GM18951 (cell line): ENCODE data around the gene BBIP1.
A peak's percentile ranks its signal among the peaks of the same experiment; 100 is the strongest.

Source experiments
- POLR2A ChIP-seq: IDR thresholded peaks from 4 replicates; pipeline ENCODE4 v1.6.1; 2011; ENCODE audit warnings: mild to moderate bottlenecking; ENCODE audit not compliant: insufficient read length, insufficient read depth; ENCODE audit errors: extremely low read depth
- in situ Hi-C: fragments of 300-500 bp; cut with MboI; formaldehyde crosslinking; loops from one replicate; pipeline ENCODE4 v1.12.0; 2022; ENCODE audit warnings: low sequenced_read_pairs, mixed read lengths, inconsistent platforms; ENCODE audit not compliant: unreplicated experiment

BBIP1 gene

GRCh38 chr10:110885932-110886674 lies 32.9 kb downstream of the BBIP1 start:
- no peak for TF ChIP-seq POLR2A
- in situ Hi-C loops: loop anchor here (10.0 to 25.0 kb wide), 2 partner anchors 131 to 274 kb away; no protein-coding TSS in a partner anchor

DNA sequence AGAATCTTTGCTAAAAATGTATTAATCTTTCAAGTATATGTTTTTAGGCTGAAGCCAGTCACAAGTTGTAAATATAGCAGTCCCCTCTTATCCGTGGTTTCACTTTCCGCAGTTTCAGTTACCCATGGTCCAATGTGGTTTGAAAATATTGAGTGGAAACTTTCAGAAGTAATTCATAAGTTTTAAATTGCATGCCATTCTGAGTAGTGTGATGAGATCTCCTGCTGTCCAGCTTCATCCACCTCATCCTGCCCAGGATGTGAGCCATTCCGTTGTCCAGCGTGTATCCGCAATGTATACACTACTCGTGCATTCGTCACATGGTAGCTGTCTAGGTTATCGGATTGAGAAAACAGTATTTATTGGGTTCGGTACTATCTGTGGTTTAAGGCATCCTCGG lies 35.1 kb downstream of the BBIP1 start:
- in situ Hi-C loops: loop anchor here (10.0 to 25.0 kb wide), 2 partner anchors 129 to 272 kb away; no protein-coding TSS in a partner anchor
- TF ChIP-seq POLR2A: no peak

- TF ChIP-seq POLR2A: no peak
- in situ Hi-C loops: loop anchor here (10.0 to 25.0 kb wide), 2 partner anchors 127 to 270 kb away; no protein-coding TSS in a partner anchor
Measured at GRCh38 chr10:110881905-110882304, 37.1 kb downstream of the BBIP1 start.

- in situ Hi-C loops: loop anchor here (10.0 to 25.0 kb wide), 2 partner anchors 126 to 269 kb away; no protein-coding TSS in a partner anchor
- TF ChIP-seq POLR2A: no peak
Measured at GRCh38 chr10:110881247-110881646, 37.7 kb downstream of the BBIP1 start.

DNA sequence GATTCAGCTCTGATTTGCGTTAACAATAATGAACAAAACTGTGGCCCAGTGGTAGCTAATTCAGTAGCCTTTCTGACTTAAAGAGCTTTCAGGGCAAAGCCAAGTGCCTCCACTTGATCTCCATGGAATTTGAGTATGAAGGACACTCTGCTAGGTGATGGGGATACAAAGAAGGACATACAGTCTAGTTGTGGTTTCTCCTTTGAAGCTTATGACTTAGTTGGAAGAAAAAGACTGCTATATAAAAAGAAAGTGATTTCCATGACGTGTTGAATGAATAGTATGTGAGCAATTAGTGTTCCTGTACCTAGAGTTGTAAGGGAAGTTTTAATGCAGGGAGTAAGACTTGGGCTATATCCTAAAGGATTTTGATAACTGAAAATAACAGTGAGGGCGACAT lies 39.0 kb downstream of the BBIP1 start:
- in situ Hi-C loops: loop anchor here (10.0 to 25.0 kb wide), 2 partner anchors 125 to 268 kb away; no protein-coding TSS in a partner anchor
- no peak for TF ChIP-seq POLR2A

DNA sequence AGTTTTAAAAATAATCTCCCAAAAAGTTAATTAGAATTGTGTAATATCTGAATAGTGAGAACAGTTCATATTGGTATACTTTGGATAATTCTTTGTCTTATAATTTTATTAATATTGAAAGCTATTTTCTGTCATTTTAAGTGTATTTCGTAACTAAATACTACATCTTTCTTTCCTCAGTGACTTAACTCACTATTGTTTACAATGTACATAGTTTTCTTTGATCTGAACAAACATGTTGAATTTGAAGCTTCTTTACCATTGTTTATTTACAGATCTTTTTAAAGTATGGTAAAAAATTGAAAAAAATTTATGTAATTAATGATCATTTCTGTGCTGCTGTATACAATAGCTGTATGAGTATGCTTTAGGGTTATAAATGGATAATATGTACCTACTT lies 42.2 kb downstream of the BBIP1 start:
- in situ Hi-C loops: loop anchor here (25.0 kb wide), 1 partner anchor 264 kb away; no protein-coding TSS in a partner anchor
- TF ChIP-seq POLR2A: no peak

- TF ChIP-seq POLR2A: no peak
Measured at GRCh38 chr10:110876000-110876399, 43.0 kb downstream of the BBIP1 start.

DNA sequence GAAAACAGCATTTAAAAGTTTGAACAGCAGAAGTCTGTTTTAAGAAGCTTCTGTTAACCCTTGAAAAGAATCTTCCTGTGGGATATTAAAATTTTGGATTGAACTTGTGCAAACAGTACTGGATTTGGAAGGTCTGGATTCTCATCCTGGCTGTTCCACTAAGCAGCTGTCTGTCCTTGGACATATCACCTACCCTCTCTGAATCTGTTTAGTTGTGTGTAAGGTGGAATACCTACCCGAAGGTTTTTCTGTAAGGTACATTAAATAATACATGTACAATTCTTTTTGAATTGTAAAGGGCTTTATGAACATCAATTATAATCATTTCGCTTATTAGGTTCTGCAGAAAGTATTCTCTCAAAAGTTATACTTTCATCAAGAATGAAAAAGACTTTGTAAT lies 45.0 kb downstream of the BBIP1 start:
- TF ChIP-seq POLR2A: no peak
- in situ Hi-C loops: no loop called here

More at GRCh38 chr10:110876000-110876399, 43.0 kb downstream of the BBIP1 start:
- in situ Hi-C loops: loop anchor here (25.0 kb wide), 1 partner anchor 264 kb away; no protein-coding TSS in a partner anchor

- no peak for TF ChIP-seq POLR2A
- in situ Hi-C loops: no loop called here
Measured at GRCh38 chr10:110872984-110873923, 45.7 kb downstream of the BBIP1 start.

GRCh38 chr10:110872145-110872983 lies 46.6 kb downstream of the BBIP1 start:
- in situ Hi-C loops: no loop called here
- peak; percentile 50 for TF ChIP-seq POLR2A

GRCh38 chr10:110871298-110872084 lies 47.5 kb downstream of the BBIP1 start, which contains the start of gene PDCD4:
PDCD4 (plus strand) TSS chr10:110871928; CDS start chr10:110876028, 4,100 bp downstream.
- peak; percentile 73 for TF ChIP-seq POLR2A
- in situ Hi-C loops: no loop called here
